HG03558 (cell line): ENCODE data around the gene SLC47A2.
A peak's percentile ranks its signal among the peaks of the same experiment; 100 is the strongest.

Experiments
- ATAC-seq: cut with Tn5 transposase; IDR thresholded peaks from one replicate; pipeline ENCODE4 v1.9.1; 2021; ENCODE audit warnings: moderate number of reproducible peaks; ENCODE audit not compliant: unreplicated experiment; ENCODE audit errors: extremely low read depth

Gene SLC47A2

GRCh38 chr17:19648475-19649273, 67.7 kb downstream of the SLC47A2 start, which contains the start of gene ALDH3A2:
ALDH3A2 (plus strand) TSS chr17:19648751; CDS start chr17:19648972, 221 bp downstream.
- peak; percentile 73 for ATAC-seq

GRCh38 chr17:19647697-19648474, 68.5 kb downstream of the SLC47A2 start:
- ATAC-seq = no peak

- no peak for ATAC-seq
Observed at GRCh38 chr17:19646788-19647696, 69.3 kb downstream of the SLC47A2 start.

- ATAC-seq = no peak
Observed at GRCh38 chr17:19645734-19646201, 70.6 kb downstream of the SLC47A2 start.

- ATAC-seq = no peak
Observed at GRCh38 chr17:19644493-19645210, 71.7 kb downstream of the SLC47A2 start.

- no peak for ATAC-seq
Observed at GRCh38 chr17:19642373-19642893, 74.0 kb downstream of the SLC47A2 start.

GRCh38 chr17:19641687-19642372, 74.6 kb downstream of the SLC47A2 start:
- no peak for ATAC-seq

- ATAC-seq = no peak
Observed at GRCh38 chr17:19631905-19632304, 84.5 kb downstream of the SLC47A2 start.

- no peak for ATAC-seq
Observed at GRCh38 chr17:19630661-19631060, 85.7 kb downstream of the SLC47A2 start.

GRCh38 chr17:19630035-19630434, 86.3 kb downstream of the SLC47A2 start:
- ATAC-seq = no peak

- no peak for ATAC-seq
Observed at GRCh38 chr17:19629449-19629848, 86.9 kb downstream of the SLC47A2 start.
